HL-60/S4 treated with retinoic acid at 250 ng/mL for 4 days and 3 days (cell line): ENCODE measurements around the gene KRTAP4-9.
"Not testable (repeated sequence)": the region's sequence is repeated elsewhere in the genome, so short reads cannot be mapped to it uniquely, and the experiment has no call there.

Experiments
- in situ Hi-C: fragments of 300-500 bp; cut with MboI; formaldehyde crosslinking; loops from 2 replicates; pipeline ENCODE4 v1.7.0; 2022; ENCODE audit warnings: low sequenced_read_pairs

Gene KRTAP4-9

GRCh38 chr17:41105347-41105746 lies at the start of gene KRTAP4-9:
Gene KRTAP4-9, plus strand, starts transcription at chr17:41105389. Its CDS starts 0 bp downstream, at chr17:41105389.
- in situ Hi-C loops: not testable (repeated sequence)

GRCh38 chr17:41057547-41057946 lies 47.6 kb upstream of the KRTAP4-9 start:
- in situ Hi-C loops: no loop called here

- in situ Hi-C loops: no loop called here
Measured at GRCh38 chr17:41058741-41059140, 46.4 kb upstream of the KRTAP4-9 start.

- in situ Hi-C loops: not testable (repeated sequence)
Measured at GRCh38 chr17:41059276-41060051, 45.7 kb upstream of the KRTAP4-9 start.

- in situ Hi-C loops: no loop called here
Measured at GRCh38 chr17:41060052-41060604, 45.1 kb upstream of the KRTAP4-9 start, which contains the start of gene KRTAP2-3. Gene KRTAP2-3, minus strand, starts transcription at chr17:41060114. Its CDS starts 64 bp downstream, at chr17:41060050.

- in situ Hi-C loops: no loop called here
Measured at GRCh38 chr17:41061964-41062363, 43.2 kb upstream of the KRTAP4-9 start.

GRCh38 chr17:41063449-41063848 lies 41.7 kb upstream of the KRTAP4-9 start:
- in situ Hi-C loops: no loop called here

GRCh38 chr17:41064301-41064700 lies 40.9 kb upstream of the KRTAP4-9 start:
- in situ Hi-C loops: no loop called here

GRCh38 chr17:41065016-41065689 lies 40.0 kb upstream of the KRTAP4-9 start:
- in situ Hi-C loops: not testable (repeated sequence)

GRCh38 chr17:41065829-41066624 lies 39.2 kb upstream of the KRTAP4-9 start, which contains the start of gene KRTAP2-4:
Gene KRTAP2-4, minus strand, starts transcription at chr17:41065879. Its CDS starts 34 bp downstream, at chr17:41065845.
- in situ Hi-C loops: no loop called here

GRCh38 chr17:41067281-41067680 lies 37.9 kb upstream of the KRTAP4-9 start:
- in situ Hi-C loops: no loop called here

- in situ Hi-C loops: no loop called here
Measured at GRCh38 chr17:41069031-41069430, 36.2 kb upstream of the KRTAP4-9 start.

GRCh38 chr17:41071606-41072360 lies 33.4 kb upstream of the KRTAP4-9 start:
- in situ Hi-C loops: no loop called here

GRCh38 chr17:41073676-41074075 lies 31.5 kb upstream of the KRTAP4-9 start:
- in situ Hi-C loops: no loop called here

GRCh38 chr17:41076788-41077187 lies 28.4 kb upstream of the KRTAP4-9 start:
- in situ Hi-C loops: no loop called here

- in situ Hi-C loops: no loop called here
Measured at GRCh38 chr17:41082626-41083025, 22.6 kb upstream of the KRTAP4-9 start.

- in situ Hi-C loops: not testable (repeated sequence)
Measured at GRCh38 chr17:41083427-41083826, 21.8 kb upstream of the KRTAP4-9 start.

GRCh38 chr17:41084100-41084856 lies 20.9 kb upstream of the KRTAP4-9 start, which contains the start of gene KRTAP4-7:
Gene KRTAP4-7, plus strand, starts transcription at chr17:41084150. Its CDS starts 57 bp downstream, at chr17:41084207.
- in situ Hi-C loops: not testable (repeated sequence)

- in situ Hi-C loops: not testable (repeated sequence)
Measured at GRCh38 chr17:41088760-41089352, 16.3 kb upstream of the KRTAP4-9 start.
